H1 (cell line): ENCODE measurements around the gene POLR2A. TPM values are rescaled to one million over a fixed set of nuclear protein-coding genes. Genes with fewer than 3 reads are reported as not detected.

Source experiments
- ASH2L ChIP-seq: fragments of 200-600, 300-600 bp; sonication (generic); IDR thresholded peaks from one replicate; pipeline ENCODE4 v1.7.1; 2017; ENCODE audit warnings: low read length
- BRCA1 ChIP-seq: IDR thresholded peaks from 2 replicates; pipeline ENCODE4 v1.6.1; 2012; ENCODE audit warnings: low read depth, low read length, improper control_type of control experiment
- CBX5 ChIP-seq: fragments of 300-800, 300-1000 bp; sonication (generic); IDR thresholded peaks from 2 replicates; pipeline ENCODE4 v1.7.1; 2016; ENCODE audit warnings: antibody characterized with exemption, low read length, low read depth
- CHD1 ChIP-seq: IDR thresholded peaks from 2 replicates; pipeline ENCODE4 v1.6.1; 2012; ENCODE audit warnings: low read depth, low read length, improper control_type of control experiment
- CHD2 ChIP-seq: IDR thresholded peaks from 2 replicates; pipeline ENCODE4 v1.6.1; 2012; ENCODE audit warnings: low read length, improper control_type of control experiment
- EGR1 ChIP-seq: IDR thresholded peaks from 2 replicates; pipeline ENCODE4 v1.6.1; 2011; ENCODE audit warnings: low read depth, low read length, borderline replicate concordance
- EZH2 ChIP-seq: fragments of 200-600 bp; sonication (generic); IDR thresholded peaks from 2 replicates; pipeline ENCODE4 v1.7.1; 2012; ENCODE audit warnings: low read depth, mild to moderate bottlenecking, moderate library complexity, low read length, inconsistent platforms; ENCODE audit not compliant: severe bottlenecking
- FOSL1 ChIP-seq: IDR thresholded peaks from 2 replicates; pipeline ENCODE4 v1.6.1; 2011; ENCODE audit warnings: mild to moderate bottlenecking, low read depth, low read length, moderate library complexity; ENCODE audit not compliant: insufficient read depth
- HDAC6 ChIP-seq: IDR thresholded peaks from one replicate; pipeline ENCODE4 v1.7.1; 2012; ENCODE audit warnings: low read depth, mild to moderate bottlenecking, inconsistent platforms, low read length, moderate library complexity
- NANOG ChIP-seq: IDR thresholded peaks from 2 replicates; pipeline ENCODE4 v1.6.1; 2011; ENCODE audit warnings: low read length, low read depth, mild to moderate bottlenecking, inconsistent platforms; ENCODE audit not compliant: insufficient read depth, poor library complexity, severe bottlenecking
- PHF8 ChIP-seq: fragments of 200-600 bp; sonication (generic); conservative IDR thresholded peaks from 2 replicates; pipeline ENCODE4 v1.7.1; 2012; ENCODE audit warnings: low read depth, mild to moderate bottlenecking, inconsistent platforms, low read length, moderate library complexity
- SAP30 ChIP-seq: fragments of 300-600 bp; sonication (generic); IDR thresholded peaks from 2 replicates; pipeline ENCODE4 v1.7.1; 2012; ENCODE audit warnings: low read length, moderate library complexity, mild to moderate bottlenecking, inconsistent platforms; ENCODE audit not compliant: insufficient read depth, insufficient replicate concordance
- SIN3A ChIP-seq, 2 experiments: IDR thresholded peaks in 1 of 2; conservative IDR thresholded peaks in 1 of 2; 2 replicates each; pipeline ENCODE4 v1.6.1; 2011 to 2012; ENCODE audit warnings: low read length in 2 of 2, improper control_type of control experiment in 1 of 2, low read depth in 1 of 2, mild to moderate bottlenecking in 1 of 2
- SIX5 ChIP-seq: IDR thresholded peaks from 2 replicates; pipeline ENCODE4 v1.6.1; 2011; ENCODE audit warnings: mild to moderate bottlenecking, low read depth, low read length
- SP2 ChIP-seq: IDR thresholded peaks from 2 replicates; pipeline ENCODE4 v1.6.1; 2012; ENCODE audit warnings: mild to moderate bottlenecking, low read length, inconsistent platforms
- SRF ChIP-seq: IDR thresholded peaks from 2 replicates; pipeline ENCODE4 v1.6.1; 2011; ENCODE audit warnings: mild to moderate bottlenecking, low read depth, low read length, moderate library complexity
- SUZ12 ChIP-seq: fragments of 200-600 bp; sonication (generic); IDR thresholded peaks from 2 replicates; pipeline ENCODE4 v1.6.1; 2012; ENCODE audit warnings: mild to moderate bottlenecking, inconsistent platforms, low read length, moderate library complexity, mixed read lengths
- YY1 ChIP-seq: IDR thresholded peaks from 2 replicates; pipeline ENCODE4 v1.6.1; 2011; ENCODE audit warnings: low read depth, mild to moderate bottlenecking, low read length
- ZNF274 ChIP-seq: IDR thresholded peaks from 2 replicates; pipeline ENCODE4 v1.7.0; 2012; ENCODE audit warnings: low read length, borderline replicate concordance; ENCODE audit errors: extremely low read depth
- polyA plus RNA-seq, 7 experiments: library from polyadenylated mRNA; depleted of rRNA in 3 of 7; stranded (reverse) in 5 of 7; unstranded in 2 of 7; fragments of >200 nt in 5 of 7; fragments of 200-250 nt in 2 of 7; gene quantifications; 1 replicate in 5 of 7; 2 replicates in 1 of 7; 4 replicates in 1 of 7; pipeline versions ENCODE4 v1.2.1 to v1.2.3, GENCODE V29; 2011 to 2013; ENCODE audit warnings: missing spikeins in 2 of 7, mixed read lengths in 2 of 7
- total RNA-seq: library from RNA; stranded (reverse); fragmentation: NEBNext Ultra II Directional; extraction: Animal tissue kit (Norgen Biotek cat#: 25700); gene quantifications from 2 replicates; pipeline ENCODE4 v1.2.1, GENCODE V29; 2021
- TF ChIP-seq, protein P1 (sequence below): IDR thresholded peaks from 2 replicates; pipeline ENCODE4 v1.6.1; 2012; ENCODE audit warnings: inconsistent platforms
- TF ChIP-seq, protein P2 (sequence below): IDR thresholded peaks from 2 replicates; pipeline ENCODE4 v1.6.1; 2012; ENCODE audit warnings: inconsistent platforms

The POLR2A gene
- total and polyA plus RNA-seq, 2 of the 8 experiments (the other 6 are each of a cell fraction or from before 2014, with no cell fraction given) = 26.8 to 150 TPM

DNA sequence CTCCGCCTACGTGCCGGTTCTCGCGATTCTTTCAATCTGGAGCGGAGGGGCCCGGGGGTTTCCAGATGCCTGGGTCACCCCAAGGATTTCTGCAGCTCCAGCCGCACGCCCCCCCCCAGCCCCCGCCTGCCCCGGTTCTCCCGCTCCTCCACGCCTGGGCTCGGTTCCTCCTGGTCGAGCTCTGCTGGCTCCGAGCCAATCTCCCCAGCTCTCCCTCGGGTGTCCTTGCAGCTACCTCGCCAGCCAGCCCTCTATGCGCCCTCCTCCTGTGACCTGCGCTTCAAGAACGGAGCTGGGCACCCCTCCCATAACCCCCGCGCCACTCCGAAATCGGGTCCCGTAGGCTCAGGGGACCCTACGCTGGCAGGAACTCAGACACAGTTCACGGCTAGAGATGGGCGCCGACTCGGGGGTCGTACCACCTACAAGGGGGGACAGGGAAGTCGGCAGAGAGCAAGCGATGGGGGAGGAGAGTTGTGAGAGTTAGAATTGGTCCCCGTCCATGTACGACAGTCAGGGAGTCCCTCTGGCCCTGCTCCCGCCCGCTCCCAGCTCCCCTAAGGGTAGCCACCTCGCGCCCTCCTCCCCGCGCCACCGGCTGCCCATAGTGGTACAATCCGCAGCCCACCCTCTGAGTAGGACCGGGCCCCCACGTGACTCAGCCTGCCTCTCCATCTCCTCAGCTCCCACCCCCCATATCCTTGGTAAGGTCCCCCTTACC is 43.9 kb upstream of the POLR2A start (continued):
- TF ChIP-seq SRF (no peak), ZNF274 (no peak), CHD1 (peak; percentile 93), SP2 (no peak), CBX5 (no peak), EZH2 (no peak), HDAC6 (no peak), NANOG (no peak), SAP30 (no peak), SUZ12 (no peak), PHF8 (0 out of 2 replicates have a peak, but pooled peaks have one; percentile 31), EGR1 (0 out of 2 replicates have a peak, but pooled peaks have one; percentile 25), ASH2L (no peak), SIX5 (peak; percentile 39; the same call in 1 of the 2 replicates), BRCA1 (peak; percentile 50; the same call in 1 of the 2 replicates), CHD2 (peak; percentile 87), YY1 (no peak), FOSL1 (no peak), SIN3A (conservative IDR thresholded peaks at IDR 0.05 in 1 of 2, IDR thresholded peaks at IDR 0.05 in 1 of 2; ENCODE audit: low read depth in 1 of 2, low read length in 2 of 2) (0 out of 4 replicates have a peak, but pooled peaks of 1 of the 2 experiments have one; percentile 33)
- TF ChIP-seq, protein P1, sequence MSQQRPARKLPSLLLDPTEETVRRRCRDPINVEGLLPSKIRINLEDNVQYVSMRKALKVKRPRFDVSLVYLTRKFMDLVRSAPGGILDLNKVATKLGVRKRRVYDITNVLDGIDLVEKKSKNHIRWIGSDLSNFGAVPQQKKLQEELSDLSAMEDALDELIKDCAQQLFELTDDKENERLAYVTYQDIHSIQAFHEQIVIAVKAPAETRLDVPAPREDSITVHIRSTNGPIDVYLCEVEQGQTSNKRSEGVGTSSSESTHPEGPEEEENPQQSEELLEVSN = no peak
- TF ChIP-seq, protein P2, sequence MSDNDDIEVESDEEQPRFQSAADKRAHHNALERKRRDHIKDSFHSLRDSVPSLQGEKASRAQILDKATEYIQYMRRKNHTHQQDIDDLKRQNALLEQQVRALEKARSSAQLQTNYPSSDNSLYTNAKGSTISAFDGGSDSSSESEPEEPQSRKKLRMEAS = peak; percentile 69; the same call in 1 of the 2 replicates
